GM18951 (cell line): ENCODE data around the gene SCGB1D1.

Source experiments
- POLR2A ChIP-seq: IDR thresholded peaks from 4 replicates; pipeline ENCODE4 v1.6.1; 2011; ENCODE audit warnings: mild to moderate bottlenecking; ENCODE audit not compliant: insufficient read length, insufficient read depth; ENCODE audit errors: extremely low read depth
- in situ Hi-C: fragments of 300-500 bp; cut with MboI; formaldehyde crosslinking; loops from one replicate; pipeline ENCODE4 v1.12.0; 2022; ENCODE audit warnings: low sequenced_read_pairs, mixed read lengths, inconsistent platforms; ENCODE audit not compliant: unreplicated experiment

The SCGB1D1 gene

GRCh38 chr11:62190011-62190410 lies at the start of gene SCGB1D1:
SCGB1D1 (plus strand) TSS chr11:62190216; CDS start chr11:62190285, 69 bp downstream.
- TF ChIP-seq POLR2A = no peak

GRCh38 chr11:62140304-62141110 lies 49.5 kb upstream of the SCGB1D1 start:
- in situ Hi-C loops = no loop called here
- TF ChIP-seq POLR2A = no peak

More at GRCh38 chr11:62190011-62190410, at the start of gene SCGB1D1:
- in situ Hi-C loops = no loop called here

GRCh38 chr11:62141111-62142042 lies 48.6 kb upstream of the SCGB1D1 start:
- in situ Hi-C loops = no loop called here
- no peak for TF ChIP-seq POLR2A

- TF ChIP-seq POLR2A = no peak
- in situ Hi-C loops = no loop called here
These were observed 48.0 kb upstream of the SCGB1D1 start for GRCh38 chr11:62142043-62142375.

- in situ Hi-C loops = no loop called here
- no peak for TF ChIP-seq POLR2A
These were observed 47.1 kb upstream of the SCGB1D1 start for GRCh38 chr11:62142921-62143320.

- in situ Hi-C loops = no loop called here
- no peak for TF ChIP-seq POLR2A
These were observed 46.3 kb upstream of the SCGB1D1 start for GRCh38 chr11:62143727-62144126.

- in situ Hi-C loops = no loop called here
- TF ChIP-seq POLR2A = no peak
These were observed 45.3 kb upstream of the SCGB1D1 start for GRCh38 chr11:62144641-62145255.

GRCh38 chr11:62145261-62145871 lies 44.6 kb upstream of the SCGB1D1 start:
- TF ChIP-seq POLR2A = no peak
- in situ Hi-C loops = no loop called here

- in situ Hi-C loops = no loop called here
- no peak for TF ChIP-seq POLR2A
These were observed 43.4 kb upstream of the SCGB1D1 start for GRCh38 chr11:62146476-62147200.

GRCh38 chr11:62147545-62147944 lies 42.5 kb upstream of the SCGB1D1 start:
- in situ Hi-C loops = no loop called here
- TF ChIP-seq POLR2A = no peak

GRCh38 chr11:62148271-62148980 lies 41.6 kb upstream of the SCGB1D1 start:
- TF ChIP-seq POLR2A = no peak
- in situ Hi-C loops = no loop called here

GRCh38 chr11:62149986-62150886 lies 39.8 kb upstream of the SCGB1D1 start:
- TF ChIP-seq POLR2A = no peak
- in situ Hi-C loops = no loop called here
